ENCODE measurements around the gene ZFP69.

DNA sequence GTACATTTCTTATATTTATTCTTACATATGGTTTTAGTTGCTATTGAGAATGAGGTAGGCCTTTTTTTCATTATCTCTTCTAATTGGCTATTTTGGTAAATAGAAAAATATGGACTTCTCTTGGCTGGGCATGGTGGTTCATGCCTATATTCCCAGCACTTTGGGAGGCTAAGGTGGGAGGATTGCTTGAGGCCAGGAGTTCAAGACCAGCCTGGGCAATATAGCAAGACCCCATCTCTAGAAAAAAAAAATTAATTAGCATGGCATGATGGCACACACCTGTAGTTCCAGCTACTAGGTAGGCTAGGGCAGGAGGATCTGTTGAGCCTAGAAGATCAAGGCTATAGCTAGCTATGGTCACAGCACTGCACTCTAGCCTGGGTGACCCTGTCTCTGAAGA lies 57.5 kb downstream of the ZFP69 start:
- TF ChIP-seq, protein P1, sequence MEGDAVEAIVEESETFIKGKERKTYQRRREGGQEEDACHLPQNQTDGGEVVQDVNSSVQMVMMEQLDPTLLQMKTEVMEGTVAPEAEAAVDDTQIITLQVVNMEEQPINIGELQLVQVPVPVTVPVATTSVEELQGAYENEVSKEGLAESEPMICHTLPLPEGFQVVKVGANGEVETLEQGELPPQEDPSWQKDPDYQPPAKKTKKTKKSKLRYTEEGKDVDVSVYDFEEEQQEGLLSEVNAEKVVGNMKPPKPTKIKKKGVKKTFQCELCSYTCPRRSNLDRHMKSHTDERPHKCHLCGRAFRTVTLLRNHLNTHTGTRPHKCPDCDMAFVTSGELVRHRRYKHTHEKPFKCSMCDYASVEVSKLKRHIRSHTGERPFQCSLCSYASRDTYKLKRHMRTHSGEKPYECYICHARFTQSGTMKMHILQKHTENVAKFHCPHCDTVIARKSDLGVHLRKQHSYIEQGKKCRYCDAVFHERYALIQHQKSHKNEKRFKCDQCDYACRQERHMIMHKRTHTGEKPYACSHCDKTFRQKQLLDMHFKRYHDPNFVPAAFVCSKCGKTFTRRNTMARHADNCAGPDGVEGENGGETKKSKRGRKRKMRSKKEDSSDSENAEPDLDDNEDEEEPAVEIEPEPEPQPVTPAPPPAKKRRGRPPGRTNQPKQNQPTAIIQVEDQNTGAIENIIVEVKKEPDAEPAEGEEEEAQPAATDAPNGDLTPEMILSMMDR (IDR thresholded peaks at IDR 0.05; ENCODE audit: insufficient read depth, low read depth, low read length), result no peak
- no peak for TF ChIP-seq EZH2 (IDR thresholded peaks at IDR 0.05; ENCODE audit: insufficient read depth, low read length)

Data from astrocyte (in vitro differentiated cells and primary cell).